ENCODE data around the gene KCNB1. TPM values are rescaled to one million over a fixed set of nuclear protein-coding genes. Genes with fewer than 3 reads are reported as not detected.

KCNB1 gene
- total RNA-seq, 4 donors from 2014 or later: 3.9 to 11.7 (median 6.7) TPM

DNA sequence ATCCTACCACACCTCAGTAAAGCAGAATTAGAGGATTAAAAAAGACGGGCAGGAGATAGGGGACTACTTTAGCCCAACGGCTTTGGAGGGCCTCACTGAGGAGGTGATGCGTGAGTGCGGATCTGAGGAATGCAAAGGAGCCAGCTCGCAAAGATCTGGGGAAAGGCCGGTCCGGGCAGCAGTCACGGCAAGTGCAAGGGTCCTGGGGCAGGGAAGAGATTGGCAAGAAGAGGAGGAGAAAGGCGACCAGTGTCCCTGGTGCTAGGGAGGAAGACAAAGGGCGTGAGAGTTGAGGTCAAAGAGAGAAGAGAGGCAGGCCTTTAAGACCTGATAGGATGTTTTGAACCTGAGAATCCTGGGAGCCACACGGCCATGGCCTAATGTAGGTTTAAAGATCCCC is 86.8 kb downstream of the KCNB1 start:
- peak overlapping the region in 3 of 4 donors; percentile 33 to 73 (median 45) for H3K27ac ChIP-seq

GRCh38 chr20:49395183-49395582 is 87.3 kb downstream of the KCNB1 start:
- no peaks in the 10 kb centered on the region for H3K36me3 ChIP-seq
- WGBS, 2 donors: 50 to 61% methylated on average over 14 of the region's 14 CpGs
- H3K9me3 ChIP-seq: no peaks in the 10 kb centered on the region
- peak; percentile 47 to 72 for DNase-seq (ENCODE audit: low spot score in 2 of 2)
- peak overlapping the region in 3 of 4 donors; percentile 33 to 73 (median 45) for H3K27ac ChIP-seq
- no peak overlapping the region for H3K4me3 ChIP-seq
- no peak for TF ChIP-seq CTCF (IDR thresholded peaks at IDR 0.05)
- TF ChIP-seq EP300 (IDR thresholded peaks at IDR 0.05): peak in 1 of 2 donors; percentile 81
- peaks cover 0 to 43% (median 4%) of the 10 kb centered on the region in 4 donors for H3K4me1 ChIP-seq
- no peaks in the 10 kb centered on the region for H3K27me3 ChIP-seq

More for the DNA sequence above, 86.8 kb downstream of the KCNB1 start:
- no peaks in the 10 kb centered on the region for H3K36me3 ChIP-seq
- no peak for TF ChIP-seq EP300 (IDR thresholded peaks at IDR 0.05)
- no peak for TF ChIP-seq POLR2A (IDR thresholded peaks at IDR 0.05)
- TF ChIP-seq CTCF (IDR thresholded peaks at IDR 0.05): no peak
- H3K9me3 ChIP-seq: no peaks in the 10 kb centered on the region
- peaks cover 0 to 48% (median 9%) of the 10 kb centered on the region in 4 donors for H3K4me1 ChIP-seq
- no peak for DNase-seq (ENCODE audit: low spot score in 2 of 2)
- 82 to 85% methylated on average over 11 of the region's 11 CpGs for WGBS, 2 donors
- no peaks in the 10 kb centered on the region for H3K27me3 ChIP-seq
- H3K4me3 ChIP-seq: no peak overlapping the region

DNA sequence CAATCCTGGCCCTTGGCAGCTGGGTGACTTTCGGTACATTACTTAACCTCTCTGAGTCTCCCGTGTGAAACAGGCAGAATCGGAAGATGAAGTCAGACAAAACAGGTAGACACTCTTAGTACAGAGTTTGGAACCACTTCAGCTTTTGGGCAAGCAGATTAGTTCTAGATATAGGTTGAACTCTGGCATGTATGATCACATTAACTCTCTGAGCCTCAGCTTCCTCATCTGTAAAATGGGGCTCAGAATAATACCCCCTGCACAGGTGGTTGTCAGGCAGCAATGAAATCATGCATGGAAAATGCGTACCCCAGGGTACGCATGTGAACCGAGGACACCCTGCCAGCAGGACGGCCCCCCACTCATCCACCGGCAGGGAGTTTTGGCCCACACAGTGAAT is 87.7 kb downstream of the KCNB1 start:
- 55 to 74% methylated on average over 8 of the region's 8 CpGs for WGBS, 2 donors
- no peaks in the 10 kb centered on the region for H3K36me3 ChIP-seq
- no peak for DNase-seq (ENCODE audit: low spot score in 2 of 2)
- no peaks in the 10 kb centered on the region for H3K9me3 ChIP-seq
- TF ChIP-seq POLR2A (IDR thresholded peaks at IDR 0.05): no peak
- no peak for TF ChIP-seq EP300 (IDR thresholded peaks at IDR 0.05)
- TF ChIP-seq CTCF (IDR thresholded peaks at IDR 0.05): no peak
- H3K4me1 ChIP-seq: peaks cover 0 to 39% (median 2%) of the 10 kb centered on the region in 4 donors
- H3K27me3 ChIP-seq: no peaks in the 10 kb centered on the region
- H3K4me3 ChIP-seq: no peak overlapping the region
- peak overlapping the region in 2 of 4 donors; percentile 45 to 66 for H3K27ac ChIP-seq

DNA sequence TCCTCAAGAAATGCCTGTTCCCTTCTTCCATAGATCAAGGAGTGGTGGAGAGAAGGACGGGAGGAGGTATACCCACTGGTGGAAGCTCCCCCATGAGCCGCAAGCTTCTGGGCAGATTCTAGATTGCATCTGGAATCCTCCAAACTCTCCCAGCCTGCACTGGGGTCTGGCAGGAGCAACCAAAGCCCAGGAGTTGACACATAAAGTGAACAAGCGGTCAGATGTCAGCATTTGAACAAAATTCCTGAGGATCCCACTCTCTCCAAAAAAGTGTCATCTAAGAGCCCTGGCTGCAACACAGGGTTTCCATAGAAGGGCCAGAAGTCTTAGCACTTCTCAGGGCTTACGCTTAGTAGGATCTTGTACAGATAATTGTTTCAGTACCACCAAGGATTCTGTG is 88.2 kb downstream of the KCNB1 start:
- no peaks in the 10 kb centered on the region for H3K27me3 ChIP-seq
- WGBS, 2 donors: 62 to 69% methylated on average over 4 of the region's 4 CpGs
- no peak overlapping the region for H3K4me3 ChIP-seq
- no peaks in the 10 kb centered on the region for H3K36me3 ChIP-seq
- no peak for TF ChIP-seq CTCF (IDR thresholded peaks at IDR 0.05)
- TF ChIP-seq POLR2A (IDR thresholded peaks at IDR 0.05): no peak
- peak in 1 of 2 donors; percentile 24 for TF ChIP-seq EP300 (IDR thresholded peaks at IDR 0.05)
- H3K9me3 ChIP-seq: no peaks in the 10 kb centered on the region
- H3K4me1 ChIP-seq: peaks cover 0 to 37% (median 0%) of the 10 kb centered on the region in 4 donors
- peak overlapping the region in 2 of 4 donors; percentile 11 to 66 for H3K27ac ChIP-seq
- DNase-seq (ENCODE audit: low spot score in 2 of 2): peak in 1 of 2 donors; percentile 32

- Histone ChIP-seq H3K4me1 (peaks cover 0 to 36% (median 0%) of the 10 kb centered on the region in 4 donors), H3K27ac (peak overlapping the region in 1 of 4 donors; percentile 66), H3K4me3 (no peak overlapping the region), H3K9me3 (no peaks in the 10 kb centered on the region), H3K27me3 (no peaks in the 10 kb centered on the region), H3K36me3 (no peaks in the 10 kb centered on the region)
- no peak for DNase-seq (ENCODE audit: low spot score in 2 of 2)
- TF ChIP-seq EP300 (IDR thresholded peaks at IDR 0.05) (no peak), POLR2A (IDR thresholded peaks at IDR 0.05) (no peak), CTCF (IDR thresholded peaks at IDR 0.05) (no peak)
- 46 to 76% methylated on average over 1 of the region's 1 CpG for WGBS, 2 donors
These were observed 88.7 kb downstream of the KCNB1 start for GRCh38 chr20:49393803-49394202.

All from tibial nerve (tissue), 4 donors.